AG10803 (cell line): ENCODE data around the gene DDX23.

Experiments
- DNase-seq: peaks from one replicate; pipeline ENCODE4 v3.0.0; 2010; ENCODE audit warnings: low read depth
- H3K4me3 ChIP-seq: 2 replicates; pipeline ENCODE4 v1.5.1; 2011; ENCODE audit warnings: mild to moderate bottlenecking, low read length, control low read depth
- TF ChIP-seq, protein P1 (sequence below): conservative IDR thresholded peaks from 2 replicates; pipeline ENCODE4 v1.5.1; 2011; ENCODE audit warnings: mild to moderate bottlenecking, low read length, control low read depth, inconsistent platforms

DDX23 gene

DNA sequence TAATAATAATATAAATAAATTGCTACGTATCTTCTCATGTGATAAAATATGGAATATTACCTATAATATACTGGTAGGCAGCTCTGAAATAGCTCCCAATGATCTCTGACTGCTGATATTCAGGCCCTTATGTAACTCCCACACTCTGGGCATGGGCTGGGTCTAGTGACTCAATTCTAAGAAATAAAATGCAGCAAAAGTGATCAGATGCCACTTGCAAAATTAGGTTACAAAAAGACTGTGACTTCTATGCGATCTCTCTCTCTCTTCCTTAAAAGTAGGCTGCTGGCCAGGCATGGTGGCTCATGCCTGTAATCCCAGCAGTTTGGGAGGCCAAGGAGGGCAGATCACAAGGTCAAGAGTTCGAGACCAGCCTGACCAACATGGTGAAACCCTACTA, 44.0 kb downstream of the DDX23 start:
- TF ChIP-seq, protein P1, sequence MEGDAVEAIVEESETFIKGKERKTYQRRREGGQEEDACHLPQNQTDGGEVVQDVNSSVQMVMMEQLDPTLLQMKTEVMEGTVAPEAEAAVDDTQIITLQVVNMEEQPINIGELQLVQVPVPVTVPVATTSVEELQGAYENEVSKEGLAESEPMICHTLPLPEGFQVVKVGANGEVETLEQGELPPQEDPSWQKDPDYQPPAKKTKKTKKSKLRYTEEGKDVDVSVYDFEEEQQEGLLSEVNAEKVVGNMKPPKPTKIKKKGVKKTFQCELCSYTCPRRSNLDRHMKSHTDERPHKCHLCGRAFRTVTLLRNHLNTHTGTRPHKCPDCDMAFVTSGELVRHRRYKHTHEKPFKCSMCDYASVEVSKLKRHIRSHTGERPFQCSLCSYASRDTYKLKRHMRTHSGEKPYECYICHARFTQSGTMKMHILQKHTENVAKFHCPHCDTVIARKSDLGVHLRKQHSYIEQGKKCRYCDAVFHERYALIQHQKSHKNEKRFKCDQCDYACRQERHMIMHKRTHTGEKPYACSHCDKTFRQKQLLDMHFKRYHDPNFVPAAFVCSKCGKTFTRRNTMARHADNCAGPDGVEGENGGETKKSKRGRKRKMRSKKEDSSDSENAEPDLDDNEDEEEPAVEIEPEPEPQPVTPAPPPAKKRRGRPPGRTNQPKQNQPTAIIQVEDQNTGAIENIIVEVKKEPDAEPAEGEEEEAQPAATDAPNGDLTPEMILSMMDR = no peak
- DNase-seq = no peak
- no peak overlapping the region for H3K4me3 ChIP-seq

DNA sequence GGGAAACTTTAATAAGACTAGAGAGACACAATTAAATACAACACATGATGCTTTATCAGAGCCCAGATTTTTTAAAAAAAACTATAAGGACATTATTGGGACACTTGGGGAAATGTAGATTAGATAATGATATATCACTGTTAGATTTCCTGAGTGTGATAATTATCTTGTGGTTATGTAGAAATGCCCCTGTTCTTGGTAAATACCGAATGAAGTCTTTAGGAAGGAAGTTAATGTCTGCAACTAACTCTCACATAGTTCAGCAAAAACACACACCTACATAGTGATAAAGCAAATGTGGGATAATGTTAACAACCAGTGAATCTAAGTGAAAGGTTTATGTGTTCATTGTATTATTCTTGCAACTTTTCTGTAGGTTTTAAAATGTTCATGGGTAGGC, 48.3 kb downstream of the DDX23 start:
- TF ChIP-seq, protein P1 = no peak
- DNase-seq = no peak
- no peak overlapping the region for H3K4me3 ChIP-seq

DNA sequence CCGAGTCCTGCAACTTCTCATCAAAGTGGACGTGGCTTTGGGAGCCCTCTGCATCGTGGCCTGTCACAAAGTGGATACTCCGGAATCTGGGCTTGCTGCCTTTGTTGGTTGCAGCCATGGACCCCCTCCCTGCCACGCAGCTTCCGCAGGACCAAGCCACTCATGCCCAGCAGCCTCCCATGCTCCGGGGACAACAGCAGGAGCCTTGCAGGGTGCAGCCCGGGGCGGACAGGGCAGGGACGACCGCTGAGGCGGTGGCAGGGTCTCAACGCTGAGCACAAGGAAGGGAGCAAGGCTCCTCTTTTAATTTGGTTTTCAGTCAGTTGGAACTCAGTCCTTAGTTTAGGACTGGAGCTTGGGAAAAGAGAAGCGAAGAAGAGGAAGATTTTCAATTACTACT, 51.0 kb downstream of the DDX23 start:
- TF ChIP-seq, protein P1 = no peak
- H3K4me3 ChIP-seq = no peak overlapping the region
- no peak for DNase-seq

DNA sequence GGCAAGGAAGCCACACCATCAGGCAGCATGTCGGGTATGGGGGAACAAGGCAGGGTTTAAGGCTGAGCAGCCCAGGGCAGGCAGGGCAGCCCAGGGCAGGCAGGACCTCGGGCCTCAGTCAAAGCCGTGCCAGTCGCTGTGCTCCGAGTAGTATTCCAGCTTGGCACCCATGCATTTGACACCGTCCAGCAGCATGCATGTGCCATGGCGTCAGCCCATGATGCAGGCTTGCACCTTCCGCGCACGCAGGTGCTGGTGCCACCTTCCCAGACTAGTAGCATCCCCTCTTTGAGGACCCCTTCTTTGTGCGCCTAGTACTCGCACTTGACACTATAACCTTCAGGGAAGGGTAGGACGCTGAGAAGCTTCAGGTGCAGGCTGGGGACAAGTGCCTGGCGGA, 51.5 kb downstream of the DDX23 start:
- TF ChIP-seq, protein P1 = no peak
- no peak for DNase-seq
- no peak overlapping the region for H3K4me3 ChIP-seq

DNA sequence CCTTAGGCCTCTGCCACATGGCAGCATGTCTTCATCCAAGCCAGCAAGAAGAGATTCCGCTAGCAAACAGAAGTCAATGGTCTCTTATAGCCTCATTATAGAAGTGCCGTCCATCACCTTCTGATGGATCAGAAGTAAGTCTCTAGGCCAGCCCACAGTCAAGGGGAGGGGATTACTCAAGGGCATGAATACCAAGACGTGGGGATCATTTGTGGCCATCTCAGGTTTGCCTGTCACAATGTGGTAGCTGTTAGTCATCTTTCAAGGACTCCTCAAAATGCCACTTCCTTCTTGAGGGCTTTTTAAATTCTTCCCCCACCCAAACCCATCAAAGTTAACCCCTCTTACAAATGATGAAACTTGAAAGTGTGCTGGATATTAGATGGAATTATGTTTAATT, 55.0 kb downstream of the DDX23 start:
- no peak overlapping the region for H3K4me3 ChIP-seq
- peak; percentile 27 for DNase-seq
- TF ChIP-seq, protein P1 = no peak

DNA sequence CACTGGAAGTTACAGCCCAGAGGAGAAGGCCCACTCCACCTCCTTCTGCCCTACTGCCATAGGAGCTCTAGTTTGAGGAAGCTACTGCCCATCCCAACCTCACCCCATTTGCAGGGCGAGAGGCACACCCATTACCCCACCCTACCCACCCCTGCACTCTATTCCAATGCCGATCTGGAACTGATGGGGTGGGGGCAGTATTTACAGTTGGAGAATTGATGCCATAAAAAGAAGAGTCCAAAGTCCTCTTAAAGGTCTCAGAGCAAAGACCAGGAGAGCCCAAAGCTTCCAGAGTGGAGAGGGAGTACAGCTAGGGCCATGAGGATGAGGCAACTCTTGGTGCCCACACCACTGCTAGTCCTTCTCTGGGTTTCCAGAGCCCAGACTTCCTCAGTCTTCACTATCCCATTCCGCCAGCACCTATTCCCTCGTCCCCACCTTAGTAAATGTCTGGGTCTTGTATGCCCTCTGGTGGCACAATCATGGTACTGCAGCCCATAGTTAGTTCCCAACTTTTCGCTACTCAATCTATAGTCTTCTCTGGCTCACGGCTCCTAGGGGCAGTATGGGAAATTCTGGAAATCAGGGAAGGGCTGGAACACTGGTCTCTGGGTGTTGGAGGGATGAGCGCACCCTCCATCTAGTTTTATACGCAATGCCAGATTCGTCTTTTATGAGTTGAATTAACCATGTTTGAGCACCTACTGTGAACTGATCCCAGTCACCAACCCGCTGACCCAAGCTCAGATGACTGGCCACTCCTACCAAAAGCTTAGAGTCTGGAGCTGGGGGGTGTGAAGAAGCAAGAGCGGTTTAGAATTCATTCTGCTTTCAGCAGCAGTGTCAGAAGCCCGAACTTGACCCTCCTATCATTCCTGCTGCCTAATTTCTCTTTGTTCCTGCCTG, 56.2 kb downstream of the DDX23 start:
- TF ChIP-seq, protein P1 = peak; percentile 97
- DNase-seq = peak; percentile 72
- H3K4me3 ChIP-seq = no peak overlapping the region

DNA sequence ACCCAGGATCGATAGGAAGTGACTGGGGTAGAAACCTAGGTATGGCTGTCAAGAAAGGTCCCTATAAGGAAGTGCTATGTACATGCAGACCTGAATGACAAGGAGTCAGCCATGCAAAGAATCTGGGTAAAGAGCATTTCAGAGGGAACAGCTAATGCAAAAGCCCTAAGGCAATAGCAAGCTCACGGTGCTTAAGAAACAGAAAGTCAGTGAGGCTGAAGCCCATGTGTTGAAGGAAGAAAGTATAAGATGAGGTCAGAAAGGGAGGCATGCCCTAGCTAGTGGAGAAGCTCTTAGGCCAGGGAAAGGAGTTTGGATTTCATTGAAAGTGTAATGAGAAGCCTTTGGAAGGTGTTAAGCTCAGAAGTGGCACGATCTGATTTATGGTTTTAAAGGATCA, 57.1 kb downstream of the DDX23 start:
- no peak for DNase-seq
- H3K4me3 ChIP-seq = no peak overlapping the region
- TF ChIP-seq, protein P1 = no peak
